GM18870 (cell line): Measurements from ENCODE around the gene BRD7.

Source experiments
- ATAC-seq: cut with Tn5 transposase; IDR thresholded peaks from one replicate; pipeline ENCODE4 v1.9.1; 2021; ENCODE audit warnings: moderate library complexity; ENCODE audit not compliant: unreplicated experiment

BRD7 gene

GRCh38 chr16:50291719-50292565 is 76.8 kb downstream of the BRD7 start:
- no peak for ATAC-seq

GRCh38 chr16:50290856-50291255 is 77.9 kb downstream of the BRD7 start:
- no peak for ATAC-seq

GRCh38 chr16:50289950-50290764 is 78.6 kb downstream of the BRD7 start:
- ATAC-seq, result no peak

GRCh38 chr16:50288920-50289319 is 79.9 kb downstream of the BRD7 start:
- ATAC-seq, result no peak

DNA sequence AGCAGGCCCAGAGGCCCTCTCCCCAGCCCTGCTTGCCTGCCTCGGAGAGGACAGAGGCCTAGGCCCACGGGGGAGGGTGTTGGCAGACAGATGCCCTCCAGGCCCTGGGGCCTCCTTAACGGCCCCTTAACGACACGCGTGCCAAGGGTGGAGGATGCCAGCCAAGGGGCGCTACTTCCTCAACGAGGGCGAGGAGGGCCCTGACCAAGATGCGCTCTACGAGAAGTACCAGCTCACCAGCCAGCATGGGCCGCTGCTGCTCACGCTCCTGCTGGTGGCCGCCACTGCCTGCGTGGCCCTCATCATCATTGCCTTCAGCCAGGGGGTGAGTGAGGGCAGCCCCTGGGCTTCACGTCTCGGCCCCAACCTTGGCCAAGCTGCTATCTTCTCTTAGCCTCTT is 80.8 kb downstream of the BRD7 start:
- no peak for ATAC-seq

DNA sequence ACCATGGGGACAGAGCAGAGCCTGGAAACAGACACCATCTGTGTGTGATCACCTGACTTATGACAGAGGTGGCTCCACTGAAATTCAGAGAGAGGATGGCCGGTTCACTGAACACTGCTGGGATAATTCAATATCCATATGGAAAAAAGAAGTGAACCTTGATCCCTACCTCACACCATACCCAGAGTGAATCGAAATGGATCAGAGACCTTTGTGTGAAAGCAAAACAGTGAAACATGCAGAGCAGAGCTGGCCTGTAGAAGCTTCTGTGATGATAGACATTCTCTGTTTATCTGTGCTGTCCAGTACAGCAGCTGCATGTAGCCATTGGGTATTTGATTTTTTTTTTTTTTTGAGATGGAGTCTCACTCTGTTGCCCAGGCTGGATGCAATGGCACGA is 82.1 kb downstream of the BRD7 start:
- ATAC-seq, result no peak

GRCh38 chr16:50285406-50286003 is 83.3 kb downstream of the BRD7 start:
- no peak for ATAC-seq

GRCh38 chr16:50284131-50284911 is 84.5 kb downstream of the BRD7 start:
- no peak for ATAC-seq

DNA sequence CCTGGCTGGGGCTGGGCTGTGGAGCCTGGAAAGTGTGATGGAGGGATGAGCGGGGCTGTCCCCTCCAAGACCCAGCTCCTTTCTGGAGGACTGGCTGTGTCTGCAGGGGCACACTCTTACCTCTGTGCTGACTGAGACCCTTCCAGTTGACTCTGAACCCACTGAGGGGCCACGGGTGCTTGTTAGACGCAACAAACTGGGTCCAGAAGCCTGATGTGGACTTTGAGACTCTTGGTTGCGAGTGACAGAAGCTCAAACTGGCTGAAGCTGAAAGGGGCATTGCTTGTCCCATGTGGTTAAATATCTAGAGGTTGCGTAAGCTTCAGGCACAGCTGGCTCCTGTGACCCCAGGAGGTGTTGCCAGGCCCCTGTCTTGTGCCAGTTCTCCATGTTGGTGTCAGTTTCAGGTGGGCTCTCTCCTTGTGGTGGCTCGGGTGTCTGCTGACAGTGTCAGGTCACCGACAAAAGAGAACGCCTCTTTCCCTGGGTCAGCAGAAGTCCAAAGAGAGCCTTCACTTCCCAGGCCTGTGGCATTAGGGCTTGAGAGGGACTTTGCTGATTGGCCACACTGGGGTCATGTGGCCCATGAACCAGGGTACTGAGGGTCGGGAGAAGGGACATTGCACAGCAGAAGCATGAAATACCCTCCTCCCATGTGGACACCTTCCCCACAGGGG is 85.7 kb downstream of the BRD7 start:
- no peak for ATAC-seq

DNA sequence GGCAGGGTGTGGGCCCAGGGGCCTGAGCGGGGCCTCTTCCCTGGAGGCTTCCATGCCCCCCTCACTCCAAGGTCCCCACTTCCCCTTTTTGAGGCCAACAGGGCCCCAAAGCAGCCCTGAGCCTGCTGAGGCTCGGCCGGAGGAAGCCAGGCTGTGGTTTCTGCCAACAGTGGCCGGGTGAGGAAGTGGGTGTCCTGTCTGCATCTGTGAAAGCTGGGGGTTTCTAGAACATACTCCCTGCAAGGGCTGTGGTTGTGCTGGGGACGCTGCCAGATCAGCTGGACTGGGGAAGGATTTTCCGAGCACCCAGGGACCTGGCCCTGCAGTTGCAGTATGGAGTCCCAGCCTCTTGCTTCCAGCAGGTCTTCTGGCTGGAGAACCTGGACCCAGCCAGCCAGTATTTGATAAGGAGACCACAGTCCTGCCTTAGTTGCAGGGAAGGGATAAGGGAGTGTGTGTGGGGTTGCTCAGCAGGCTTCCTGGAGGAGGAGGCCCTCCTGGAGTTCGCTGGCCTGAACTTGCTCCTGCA is 86.7 kb downstream of the BRD7 start:
- ATAC-seq, result peak; percentile 90

DNA sequence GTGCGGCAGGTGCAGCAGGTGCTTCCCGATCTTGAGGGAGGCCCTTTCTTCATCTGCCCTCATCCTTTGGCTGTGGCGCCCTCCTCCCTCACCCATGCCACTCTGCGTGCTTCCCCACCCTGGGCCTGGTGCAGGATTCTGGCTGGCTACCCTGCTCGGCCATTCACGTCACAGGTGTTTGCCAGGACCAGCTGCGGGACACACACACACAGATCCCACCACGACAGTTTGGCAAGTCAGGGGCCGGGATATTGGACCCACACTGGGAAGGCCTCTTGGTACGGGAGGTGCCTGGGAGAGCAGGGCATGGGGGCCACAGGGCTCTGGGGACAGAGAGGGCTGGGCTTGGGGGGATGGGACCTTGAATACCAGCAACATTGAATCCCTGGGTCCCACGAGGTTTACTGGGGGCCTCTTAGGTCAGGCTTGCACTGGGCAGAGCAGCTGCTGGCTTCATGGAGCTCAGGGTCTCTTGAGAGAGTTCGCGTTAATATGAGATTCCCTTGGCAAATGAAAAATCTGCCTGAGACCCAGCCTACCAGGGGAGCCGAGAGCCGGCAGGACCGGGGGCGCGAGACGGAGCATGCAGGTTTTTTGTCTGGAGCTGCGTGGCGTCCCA is 87.3 kb downstream of the BRD7 start:
- ATAC-seq, result no peak

DNA sequence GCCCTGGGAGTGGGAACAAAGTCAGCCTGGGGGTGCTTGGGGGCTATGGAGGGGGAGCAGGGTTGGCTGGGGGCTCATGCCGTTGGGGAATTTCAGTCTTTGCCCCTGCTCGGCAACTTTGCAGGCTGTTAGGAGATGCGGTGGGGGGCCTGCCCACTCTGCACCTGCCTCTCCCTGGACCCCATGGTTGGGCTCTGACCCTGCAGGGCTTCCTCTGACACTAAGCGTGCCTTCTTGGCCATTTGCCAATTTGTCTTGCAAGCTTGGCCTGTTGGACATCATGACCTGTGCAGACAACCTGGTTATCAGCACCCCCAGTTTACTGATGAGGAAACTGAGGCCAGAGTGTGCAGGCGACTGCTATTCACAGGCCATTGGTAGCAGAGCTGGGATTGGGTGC is 87.9 kb downstream of the BRD7 start:
- ATAC-seq, result no peak

- ATAC-seq, result no peak
These were observed 89.3 kb downstream of the BRD7 start for GRCh38 chr16:50279504-50279865.

DNA sequence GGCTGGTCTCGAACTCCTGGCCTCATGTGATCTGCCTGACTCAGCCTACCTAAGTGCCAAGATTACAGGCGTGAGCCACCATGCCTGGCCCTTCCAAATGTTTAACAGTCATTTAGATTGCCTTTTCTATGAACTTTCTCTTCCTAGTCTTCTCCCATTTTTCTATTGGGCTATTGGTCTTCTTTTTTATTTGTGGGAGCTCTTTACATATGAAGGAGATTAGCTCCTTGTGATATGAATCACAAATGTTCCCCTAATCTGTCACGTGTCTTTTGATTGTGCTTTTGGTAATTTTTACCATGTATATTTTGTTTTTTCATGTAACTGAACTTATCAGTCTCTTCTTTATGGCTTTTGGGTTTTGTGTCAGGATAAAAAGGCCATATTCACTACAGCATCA is 90.5 kb downstream of the BRD7 start:
- no peak for ATAC-seq

DNA sequence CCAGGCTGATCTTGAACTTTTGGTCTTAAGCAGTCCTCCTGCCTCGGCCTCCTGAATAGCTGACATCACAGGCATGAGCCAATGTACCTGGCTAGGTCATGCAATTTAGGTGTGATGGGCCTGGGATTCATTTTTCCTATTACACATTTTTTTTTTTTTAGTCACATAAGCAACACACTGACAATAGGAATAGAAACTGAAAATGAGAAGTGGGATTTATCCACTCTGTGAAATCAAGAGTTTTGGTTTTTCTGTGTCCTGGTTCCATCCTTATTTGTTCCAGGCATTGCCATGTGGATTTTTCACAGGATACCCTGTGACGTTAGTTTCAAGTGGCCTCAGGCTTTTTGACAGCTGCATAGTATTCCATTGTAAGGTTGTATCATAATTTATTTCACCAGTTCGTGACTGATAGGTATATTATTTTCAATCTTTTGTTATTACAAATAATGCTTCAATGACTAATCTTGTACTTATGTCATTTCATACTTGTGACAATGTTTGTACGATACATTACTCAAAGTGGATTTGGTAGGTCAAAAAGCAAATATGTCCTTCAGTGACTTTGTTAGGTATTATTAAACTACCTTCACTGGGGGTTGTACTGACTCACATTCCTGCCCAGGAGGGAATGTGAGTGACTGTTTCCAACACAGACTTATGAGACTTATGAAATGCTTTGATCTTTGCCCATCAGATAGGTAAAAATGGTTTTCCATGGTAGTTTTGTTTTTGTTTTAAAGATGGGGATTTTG is 91.8 kb downstream of the BRD7 start:
- no peak for ATAC-seq

- ATAC-seq, result no peak
These were observed 92.5 kb downstream of the BRD7 start for GRCh38 chr16:50276326-50276640.

DNA sequence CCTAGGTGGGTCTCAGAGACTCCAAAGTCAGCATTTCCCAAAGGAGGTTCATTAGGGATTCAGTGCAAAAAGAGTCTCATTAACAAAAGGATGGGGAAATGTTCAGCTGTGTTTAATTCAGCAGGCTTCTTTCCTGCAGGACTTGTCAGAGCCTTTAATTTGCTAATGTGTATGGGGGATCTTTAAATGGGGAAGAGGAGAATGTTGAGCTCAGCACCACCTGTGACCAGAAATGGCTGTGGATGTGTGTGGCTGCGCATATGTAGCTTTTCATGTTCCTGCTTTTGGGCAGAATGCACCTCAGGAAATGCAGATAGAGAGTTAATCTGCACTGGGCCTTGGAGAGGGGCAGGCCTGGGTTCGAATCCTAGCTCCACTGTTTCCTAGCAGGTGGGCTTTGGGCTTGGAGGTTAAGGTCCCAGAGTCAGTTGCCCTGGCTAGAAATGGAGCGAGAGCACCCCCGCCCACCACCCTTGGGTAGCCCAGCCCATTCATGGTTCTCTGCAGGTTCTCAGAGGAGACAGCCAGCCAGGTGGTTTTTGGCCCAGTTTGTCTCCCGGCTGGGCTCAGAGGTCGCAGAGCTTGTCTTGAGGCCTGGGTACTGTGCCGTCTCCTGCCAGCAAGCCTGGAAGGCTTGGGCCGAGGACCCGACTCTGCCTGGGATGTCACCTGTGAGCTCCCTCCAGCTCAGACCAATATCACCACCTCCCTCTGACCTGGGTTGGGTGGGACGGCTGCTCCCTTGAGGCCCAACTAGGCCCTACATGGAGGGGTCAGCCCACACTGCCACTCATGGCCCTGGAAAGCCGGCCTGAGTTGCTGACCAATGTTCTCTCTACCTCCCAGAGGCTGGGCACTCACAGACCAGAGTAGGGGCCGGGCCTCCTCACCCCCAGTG is 93.1 kb downstream of the BRD7 start:
- no peak for ATAC-seq

DNA sequence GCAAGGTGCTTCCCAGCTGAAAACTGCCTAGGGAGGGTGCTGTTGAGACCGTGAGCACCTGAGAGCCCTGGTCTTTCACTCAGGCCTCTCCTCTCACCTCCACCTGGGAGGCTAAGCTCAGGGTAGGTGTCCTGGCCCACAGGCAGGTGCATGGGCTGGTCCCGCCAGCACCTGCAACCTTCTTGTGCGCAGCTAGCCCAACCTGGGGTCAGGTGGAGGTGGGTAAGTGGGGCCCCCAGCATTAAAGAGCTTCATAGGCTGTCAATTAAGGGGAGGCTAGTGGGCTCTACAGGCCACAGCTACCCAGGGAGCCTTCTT is 93.7 kb downstream of the BRD7 start:
- ATAC-seq, result no peak
